ENCODE data around the gene RD3L. TPM values are rescaled to one million over a fixed set of nuclear protein-coding genes. Genes with fewer than 3 reads are reported as not detected.

The RD3L gene
- total and polyA plus RNA-seq, 2 of the 4 experiments (the other 2 are of a cell fraction) = not detected

GRCh38 chr14:103966631-103967030 lies 24.3 kb upstream of the RD3L start:
- no peak overlapping the region for H3K4me3 ChIP-seq (ENCODE audit: insufficient read depth, low read depth, low read length)
- H3K4me2 ChIP-seq (ENCODE audit: low read depth, low read length) = no peak overlapping the region
- no peak overlapping the region for H2BK20ac ChIP-seq (ENCODE audit: low read depth, low read length)
- no peak overlapping the region for H2AK5ac ChIP-seq (ENCODE audit: low read depth, low read length)
- H4K20me1 ChIP-seq (ENCODE audit: insufficient read depth, low read length) = no peaks in the 10 kb centered on the region
- BruUV-seq (replicated peaks) = no TSS peak
- H3K36me3 ChIP-seq (ENCODE audit: control insufficient read depth, insufficient read depth, low read length) = no peaks in the 10 kb centered on the region
- H2BK120ac ChIP-seq (ENCODE audit: low read depth, low read length) = no peak overlapping the region
- ATAC-seq (ENCODE audit: low read depth) = no peak
- no peak overlapping the region for H2BK5ac ChIP-seq (ENCODE audit: low read depth, low read length, poor library complexity, severe bottlenecking)
- no peak overlapping the region for H3K14ac ChIP-seq (replicated peaks; ENCODE audit: low read depth, low read length)
- no peak for DNase-seq
- no peaks in the 10 kb centered on the region for H3K4me1 ChIP-seq (ENCODE audit: control insufficient read depth, insufficient read depth, low read length)
- no peak overlapping the region for H2AFZ ChIP-seq (replicated peaks; ENCODE audit: low read length, poor library complexity)
- H3K4ac ChIP-seq (ENCODE audit: low read depth, low read length) = no peak overlapping the region
- H3K23ac ChIP-seq (ENCODE audit: low read depth, low read length) = no peak overlapping the region
- H4K5ac ChIP-seq (ENCODE audit: low read depth, low read length) = no peak overlapping the region
- H3K79me1 ChIP-seq (ENCODE audit: low read depth in 1 of 2, low read length in 2 of 2) = no peaks in the 10 kb centered on the region
- TF ChIP-seq FOS (IDR thresholded peaks at IDR 0.05; ENCODE audit: low read depth, low read length) (no peak), CTCF (conservative IDR thresholded peaks at IDR 0.05; ENCODE audit: low read depth, low read length) (no peak), MAFK (IDR thresholded peaks at IDR 0.05; ENCODE audit: low read depth, low read length) (no peak), SMC3 (IDR thresholded peaks at IDR 0.05; ENCODE audit: low read depth, low read length) (no peak), CHD1 (IDR thresholded peaks at IDR 0.05; ENCODE audit: low read depth, low read length) (no peak), RFX5 (IDR thresholded peaks at IDR 0.05; ENCODE audit: low read depth, low read length) (no peak), NFE2L2 (IDR thresholded peaks at IDR 0.05; ENCODE audit: low read depth, low read length) (no peak), POLR2A (IDR thresholded peaks at IDR 0.05; ENCODE audit: low read depth, low read length) (no peak), USF2 (IDR thresholded peaks at IDR 0.05; ENCODE audit: low read depth, low read length) (no peak)
- H2BK15ac ChIP-seq (ENCODE audit: low read depth, low read length) = no peak overlapping the region
- in situ Hi-C loops (cut with MboI; ENCODE audit: low sequenced_read_pairs) (no loop called here), dilution Hi-C loops (cut with HindIII; ENCODE audit: low sequenced_read_pairs, unreplicated experiment) (no loop called here), intact Hi-C loops (cut with micrococcal nuclease) (no loop called here)
- no peak overlapping the region for H3K9ac ChIP-seq (ENCODE audit: low read depth, low read length)
- H4K91ac ChIP-seq (ENCODE audit: insufficient read depth, low read depth, low read length) = no peak overlapping the region
- H3K9me1 ChIP-seq (ENCODE audit: insufficient read depth, low read length) = no peaks in the 10 kb centered on the region
- peaks cover 6% of the 10 kb centered on the region for H3K27me3 ChIP-seq (ENCODE audit: control insufficient read depth, insufficient read depth, low read length)
- no peak overlapping the region for H4K8ac ChIP-seq (ENCODE audit: low read depth in 2 of 2, low read length in 2 of 2)
- no peaks in the 10 kb centered on the region for H3K9me3 ChIP-seq (ENCODE audit: control insufficient read depth, insufficient read depth, low read length)
- ChIA-PET POLR2A (ENCODE audit: unreplicated experiment) (no interaction called here), CTCF (interaction anchor here (0.7 to 1.0 kb wide), 2 partner anchors 14 to 146 kb away, joined by 3 read pairs; no protein-coding TSS in a partner anchor)
- no peak overlapping the region for H2AK9ac ChIP-seq (replicated peaks; ENCODE audit: low read depth, low read length, poor library complexity)
- no peak overlapping the region for H3K27ac ChIP-seq (ENCODE audit: insufficient read depth, low read length)
- H3K56ac ChIP-seq (ENCODE audit: extremely low read depth, insufficient read depth, low read length) = no peak overlapping the region
- H3K18ac ChIP-seq (ENCODE audit: low read depth, low read length) = no peak overlapping the region
